ENCODE data around the gene AFG1L. TPM values are rescaled to one million over a fixed set of nuclear protein-coding genes. Genes with fewer than 3 reads are reported as not detected.

AFG1L gene
- polyA plus RNA-seq, 1 experiment, result 2.3 TPM

- TF ChIP-seq CTCF (IDR thresholded peaks at IDR 0.05; ENCODE audit: low read depth, low read length), result no peak
- Histone ChIP-seq H3K4me3 (ENCODE audit: low read depth, low read length) (no peak overlapping the region), H3K9me3 (ENCODE audit: control insufficient read depth, insufficient read depth, low read length) (no peaks in the 10 kb centered on the region), H3K27ac (ENCODE audit: low read depth, low read length) (no peak overlapping the region), H3K27me3 (ENCODE audit: control insufficient read depth, insufficient read depth, low read length) (no peaks in the 10 kb centered on the region)
- CTCF ChIA-PET, result no interaction called here
- DNase-seq (ENCODE audit: low read depth, low spot score), result no peak
- POLR2A ChIA-PET, result no interaction called here
These were observed 49.0 kb downstream of the AFG1L start for GRCh38 chr6:108343894-108344293.

GRCh38 chr6:108348655-108349349 is 53.9 kb downstream of the AFG1L start:
- Histone ChIP-seq H3K27me3 (ENCODE audit: control insufficient read depth, insufficient read depth, low read length) (no peaks in the 10 kb centered on the region), H3K27ac (ENCODE audit: low read depth, low read length) (no peak overlapping the region), H3K4me3 (ENCODE audit: low read depth, low read length) (no peak overlapping the region), H3K9me3 (ENCODE audit: control insufficient read depth, insufficient read depth, low read length) (no peaks in the 10 kb centered on the region)
- ChIA-PET POLR2A (no interaction called here), CTCF (no interaction called here)
- TF ChIP-seq CTCF (IDR thresholded peaks at IDR 0.05; ENCODE audit: low read depth, low read length), result no peak
- DNase-seq (ENCODE audit: low read depth, low spot score), result no peak

- Histone ChIP-seq H3K27me3 (ENCODE audit: control insufficient read depth, insufficient read depth, low read length) (no peaks in the 10 kb centered on the region), H3K27ac (ENCODE audit: low read depth, low read length) (no peak overlapping the region), H3K9me3 (ENCODE audit: control insufficient read depth, insufficient read depth, low read length) (no peaks in the 10 kb centered on the region), H3K4me3 (ENCODE audit: low read depth, low read length) (no peak overlapping the region)
- ChIA-PET POLR2A (no interaction called here), CTCF (no interaction called here)
- no peak for DNase-seq (ENCODE audit: low read depth, low spot score)
- TF ChIP-seq CTCF (IDR thresholded peaks at IDR 0.05; ENCODE audit: low read depth, low read length), result no peak
These were observed 55.7 kb downstream of the AFG1L start for GRCh38 chr6:108350528-108350927.

GRCh38 chr6:108353853-108354252 is 59.0 kb downstream of the AFG1L start:
- H3K9me3 ChIP-seq (ENCODE audit: control insufficient read depth, insufficient read depth, low read length), result no peaks in the 10 kb centered on the region
- TF ChIP-seq CTCF (IDR thresholded peaks at IDR 0.05; ENCODE audit: low read depth, low read length), result no peak
- DNase-seq (ENCODE audit: low read depth, low spot score), result no peak
- ChIA-PET POLR2A (no interaction called here), CTCF (no interaction called here)
- no peaks in the 10 kb centered on the region for H3K27me3 ChIP-seq (ENCODE audit: control insufficient read depth, insufficient read depth, low read length)
- no peak overlapping the region for H3K4me3 ChIP-seq (ENCODE audit: low read depth, low read length)
- H3K27ac ChIP-seq (ENCODE audit: low read depth, low read length), result no peak overlapping the region

- TF ChIP-seq CTCF (IDR thresholded peaks at IDR 0.05; ENCODE audit: low read depth, low read length), result no peak
- Histone ChIP-seq H3K4me3 (ENCODE audit: low read depth, low read length) (no peak overlapping the region), H3K27me3 (ENCODE audit: control insufficient read depth, insufficient read depth, low read length) (no peaks in the 10 kb centered on the region), H3K9me3 (ENCODE audit: control insufficient read depth, insufficient read depth, low read length) (no peaks in the 10 kb centered on the region), H3K27ac (ENCODE audit: low read depth, low read length) (no peak overlapping the region)
- ChIA-PET CTCF (no interaction called here), POLR2A (no interaction called here)
- no peak for DNase-seq (ENCODE audit: low read depth, low spot score)
These were observed 60.3 kb downstream of the AFG1L start for GRCh38 chr6:108355120-108355519.

Measured in AG04450 (cell line).